IPS-18a (cell line): ENCODE measurements around the gene OR10T2.
"Not testable (repeated sequence)": the region's sequence is repeated elsewhere in the genome, so short reads cannot be mapped to it uniquely, and the experiment has no call there.

ENCODE experiments used
- H3K27ac ChIP-seq: one replicate; pipeline ENCODE4 v1.5.1; 2013; ENCODE audit warnings: low read length
- H3K27me3 ChIP-seq: one replicate; pipeline ENCODE4 v1.6.1; 2013; ENCODE audit warnings: mild to moderate bottlenecking, low read length; ENCODE audit not compliant: control insufficient read depth, insufficient read depth
- H3K36me3 ChIP-seq: one replicate; pipeline ENCODE4 v1.6.1; 2013; ENCODE audit warnings: low read depth, low read length; ENCODE audit not compliant: control insufficient read depth
- H3K4me1 ChIP-seq: one replicate; pipeline ENCODE4 v1.6.1; 2013; ENCODE audit warnings: low read depth, low read length; ENCODE audit not compliant: control insufficient read depth
- H3K4me3 ChIP-seq: one replicate; pipeline ENCODE4 v1.5.1; 2013; ENCODE audit warnings: low read length
- H3K9ac ChIP-seq: one replicate; pipeline ENCODE4 v1.6.1; 2013; ENCODE audit warnings: mild to moderate bottlenecking, low read length, moderate library complexity
- H3K9me3 ChIP-seq: one replicate; pipeline ENCODE4 v1.6.1; 2013; ENCODE audit warnings: low read depth, low read length; ENCODE audit not compliant: control insufficient read depth

Gene OR10T2

DNA sequence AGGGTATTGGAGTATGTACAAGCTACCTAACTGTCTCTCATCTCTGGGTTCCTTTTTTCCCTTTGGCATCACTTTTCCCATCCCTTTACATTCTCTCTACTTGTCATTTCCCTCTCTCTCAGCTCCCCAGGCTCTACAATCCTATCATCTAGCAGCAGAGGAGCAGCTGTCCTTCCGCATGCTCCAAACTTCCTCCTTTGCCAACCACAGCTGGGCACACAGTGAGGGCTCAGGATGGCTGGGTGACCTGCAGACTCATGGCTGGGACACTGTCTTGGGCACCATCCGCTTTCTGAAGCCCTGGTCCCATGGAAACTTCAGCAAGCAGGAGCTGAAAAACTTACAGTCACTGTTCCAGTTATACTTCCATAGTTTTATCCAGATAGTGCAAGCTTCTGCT, 45.0 kb downstream of the OR10T2 start:
- Histone ChIP-seq H3K27ac (no peak overlapping the region), H3K4me3 (no peak overlapping the region), H3K36me3 (no peaks in the 10 kb centered on the region), H3K9ac (no peak overlapping the region), H3K27me3 (no peaks in the 10 kb centered on the region), H3K9me3 (no peaks in the 10 kb centered on the region), H3K4me1 (peaks cover 4% of the 10 kb centered on the region)

DNA sequence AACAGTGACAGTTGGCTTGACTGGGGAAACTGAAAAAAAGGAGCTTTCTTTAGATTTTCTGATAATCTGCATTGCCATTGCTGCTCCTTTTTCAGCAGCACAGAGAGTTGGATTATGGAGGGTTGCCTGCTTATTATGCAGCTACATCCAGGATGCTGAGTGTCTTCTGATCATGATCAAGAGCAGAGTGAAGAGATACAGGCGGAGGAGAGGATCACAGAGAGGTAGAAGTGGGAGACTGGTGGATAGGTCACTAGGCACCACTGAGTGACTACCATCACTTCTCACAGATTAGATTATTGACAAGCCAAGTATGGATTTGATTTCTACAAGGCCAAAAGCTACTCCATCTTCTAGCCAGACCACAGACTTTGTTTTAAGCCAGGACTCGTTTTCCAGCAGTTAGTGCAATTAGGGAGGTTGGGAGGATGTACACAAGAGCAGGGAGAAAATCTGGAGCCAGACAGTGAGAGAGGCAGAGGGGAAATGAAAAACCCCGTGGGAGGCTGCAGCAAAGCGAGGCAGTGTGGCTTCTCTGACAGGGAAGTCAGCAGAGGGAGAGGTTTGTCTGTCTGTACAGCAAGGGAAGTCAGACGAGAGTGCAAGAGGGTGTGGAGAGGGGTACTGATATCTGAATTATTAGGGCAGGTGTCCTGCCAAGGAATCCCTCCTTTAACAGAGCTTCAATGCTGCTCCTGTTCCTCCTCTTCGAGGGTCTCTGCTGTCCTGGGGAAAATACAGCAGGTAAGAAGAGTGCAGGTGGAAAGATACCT, 45.8 kb downstream of the OR10T2 start, which contains the start of gene CD1E:
TSS of gene CD1E (plus strand) at position 592 of the 773 bp plus-strand sequence. CDS start at position 687, 95 bp downstream.
- Histone ChIP-seq H3K36me3 (no peaks in the 10 kb centered on the region), H3K4me3 (no peak within 1 kb of the TSS), H3K4me1 (peaks cover 4% of the 10 kb centered on the region), H3K27me3 (no peaks in the 10 kb centered on the region), H3K27ac (no peak within 1 kb of the TSS), H3K9me3 (no peaks in the 10 kb centered on the region), H3K9ac (no peak within 1 kb of the TSS)

DNA sequence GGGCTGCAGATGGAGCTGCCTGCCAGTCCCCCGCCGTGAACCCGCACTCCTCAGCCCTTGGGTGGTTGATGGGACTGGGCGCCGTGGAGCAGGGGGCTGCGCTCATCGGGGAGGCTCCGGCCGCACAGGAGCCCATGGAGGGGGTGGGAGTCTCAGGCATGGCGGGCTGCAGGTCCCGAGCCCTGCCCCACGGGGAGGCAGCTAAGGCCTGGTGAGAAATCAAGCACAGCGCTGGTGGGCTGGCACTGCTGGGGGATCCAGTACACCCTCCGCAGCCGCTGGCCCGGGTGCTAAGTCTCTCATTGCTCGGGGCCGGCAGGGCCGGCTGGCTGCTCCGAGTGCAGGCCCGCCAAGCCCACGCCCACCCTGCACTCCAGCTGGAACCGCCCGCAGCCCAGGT, 50.3 kb downstream of the OR10T2 start:
- H3K27ac ChIP-seq, H3K4me3 ChIP-seq, H3K27me3 ChIP-seq, H3K9ac ChIP-seq, H3K36me3 ChIP-seq, H3K4me1 ChIP-seq, H3K9me3 ChIP-seq: not testable (repeated sequence)
